ENCODE measurements around the gene PLA2G4F.

The PLA2G4F gene

GRCh38 chr15:42163291-42163690 is 6.9 kb upstream of the PLA2G4F start:
- DNase-seq = no peak

GRCh38 chr15:42160136-42160535 is 3.7 kb upstream of the PLA2G4F start:
- no peak for DNase-seq

- no peak for DNase-seq
Observed at GRCh38 chr15:42159381-42160015, 3.1 kb upstream of the PLA2G4F start.

GRCh38 chr15:42158941-42159340 is 2.5 kb upstream of the PLA2G4F start:
- no peak for DNase-seq

- DNase-seq = no peak
Observed at GRCh38 chr15:42157981-42158765, 1.7 kb upstream of the PLA2G4F start.

GRCh38 chr15:42157381-42157780 is 945 bp upstream of the PLA2G4F start:
- DNase-seq = no peak

- no peak for DNase-seq
Observed at GRCh38 chr15:42155546-42156242, 742 bp downstream of the PLA2G4F start.

- DNase-seq = no peak
Observed at GRCh38 chr15:42154956-42155355, 1.5 kb downstream of the PLA2G4F start.

- no peak for DNase-seq
Observed at GRCh38 chr15:42154212-42154941, 2.1 kb downstream of the PLA2G4F start.

- DNase-seq = no peak
Observed at GRCh38 chr15:42153874-42154211, 2.6 kb downstream of the PLA2G4F start.

- DNase-seq = no peak
Observed at GRCh38 chr15:42152921-42153698, 3.3 kb downstream of the PLA2G4F start.

- DNase-seq = no peak
Observed at GRCh38 chr15:42152196-42152920, 4.1 kb downstream of the PLA2G4F start.

- no peak for DNase-seq
Observed at GRCh38 chr15:42151736-42152135, 4.7 kb downstream of the PLA2G4F start.

GRCh38 chr15:42151141-42151561 is 5.3 kb downstream of the PLA2G4F start:
- no peak for DNase-seq

- no peak for DNase-seq
Observed at GRCh38 chr15:42150219-42150970, 6.0 kb downstream of the PLA2G4F start.

- DNase-seq = no peak
Observed at GRCh38 chr15:42149493-42150218, 6.8 kb downstream of the PLA2G4F start.

GRCh38 chr15:42148808-42149492 is 7.5 kb downstream of the PLA2G4F start:
- DNase-seq = no peak

- DNase-seq = no peak
Observed at GRCh38 chr15:42147431-42147735, 9.1 kb downstream of the PLA2G4F start.

- DNase-seq = no peak
Observed at GRCh38 chr15:42146551-42147430, 9.6 kb downstream of the PLA2G4F start.
